ENCODE results near the gene UQCR10.

UQCR10 gene

DNA sequence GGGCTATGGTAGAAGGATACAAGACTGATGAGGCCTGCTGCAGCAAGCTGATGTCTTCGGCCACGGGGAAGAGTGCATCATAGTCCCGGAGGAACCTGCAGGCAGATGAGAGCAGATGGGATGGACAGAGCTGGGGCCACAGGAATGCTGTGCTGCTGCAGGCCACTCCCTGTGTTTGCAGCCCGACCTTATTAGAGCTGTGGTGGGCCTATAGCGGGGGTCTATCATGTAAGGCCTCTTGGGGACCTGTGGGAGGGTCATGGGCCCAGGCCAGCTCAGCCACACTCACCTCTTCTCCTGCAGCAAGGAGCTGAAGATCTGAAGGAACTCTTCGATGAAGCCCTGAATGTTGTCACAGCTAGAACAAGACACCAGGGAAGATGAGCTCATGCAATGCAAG is 39.0 kb downstream of the UQCR10 start:
- peaks cover 66% of the 10 kb centered on the region for H3K36me3 ChIP-seq (ENCODE audit: insufficient read depth, low read depth, low read length)
- no peak overlapping the region for H3K27ac ChIP-seq (ENCODE audit: low read length)
- H3K27me3 ChIP-seq (ENCODE audit: insufficient read depth, low read length) = no peaks in the 10 kb centered on the region
- H3K4me3 ChIP-seq (ENCODE audit: low read length) = no peak overlapping the region
- H3K9ac ChIP-seq (ENCODE audit: low read depth, low read length) = no peak overlapping the region
- 0 out of 2 replicates have a peak, but pooled peaks cover 1% of the 10 kb centered on the region for H3K4me1 ChIP-seq (ENCODE audit: insufficient read depth, low read length)
- no peaks in the 10 kb centered on the region for H3K9me3 ChIP-seq (ENCODE audit: insufficient read depth, low read depth, low read length)

DNA sequence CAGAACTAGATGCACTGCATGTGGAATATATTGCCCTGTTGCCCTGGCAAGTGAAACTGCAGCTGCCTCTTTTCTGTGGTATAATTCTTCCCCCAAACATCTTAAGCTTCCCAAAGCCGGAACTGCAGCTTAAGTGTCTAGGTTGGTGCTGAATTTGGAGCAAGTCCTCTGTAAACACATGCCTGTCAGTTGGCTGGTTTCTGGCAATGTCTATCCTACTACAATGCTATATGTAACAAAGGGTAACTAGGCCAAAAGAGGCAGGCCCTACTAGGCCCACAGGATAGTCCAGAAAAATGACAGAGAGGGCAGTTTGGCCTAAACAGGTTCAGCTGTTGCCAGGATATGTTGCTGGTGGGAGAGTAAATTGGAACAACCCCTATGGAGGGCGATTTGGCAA is 43.0 kb downstream of the UQCR10 start:
- H3K27me3 ChIP-seq (ENCODE audit: insufficient read depth, low read length) = no peaks in the 10 kb centered on the region
- no peak overlapping the region for H3K4me3 ChIP-seq (ENCODE audit: low read length)
- no peak overlapping the region for H3K27ac ChIP-seq (ENCODE audit: low read length)
- H3K4me1 ChIP-seq (ENCODE audit: insufficient read depth, low read length) = no peaks in the 10 kb centered on the region
- no peak overlapping the region for H3K9ac ChIP-seq (ENCODE audit: low read depth, low read length)
- H3K9me3 ChIP-seq (ENCODE audit: insufficient read depth, low read depth, low read length) = no peaks in the 10 kb centered on the region
- H3K36me3 ChIP-seq (ENCODE audit: insufficient read depth, low read depth, low read length) = peaks cover 80% of the 10 kb centered on the region

DNA sequence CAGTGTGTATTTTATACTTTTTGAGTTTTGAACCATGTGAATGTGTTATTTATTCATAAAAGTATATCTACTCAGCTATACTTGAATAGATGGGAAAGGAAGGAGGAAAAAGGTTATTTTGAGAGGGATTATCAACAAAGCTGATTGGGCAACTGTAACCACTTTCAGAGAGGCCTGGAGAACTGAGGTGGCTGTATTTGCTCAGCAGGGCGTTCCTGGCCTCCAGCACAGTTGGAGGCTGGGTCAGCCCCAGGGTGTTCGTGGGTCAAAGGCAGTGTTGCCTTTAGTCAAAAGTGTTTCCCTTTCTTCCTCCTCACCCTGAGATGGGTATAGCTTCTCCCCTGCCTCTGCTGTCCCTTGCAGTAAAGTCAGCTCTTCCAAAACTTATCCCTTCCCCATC is 44.2 kb downstream of the UQCR10 start:
- H3K27ac ChIP-seq (ENCODE audit: low read length) = no peak overlapping the region

GRCh38 chr22:29813126-29813525 is 46.0 kb downstream of the UQCR10 start:
- Histone ChIP-seq H3K9ac (ENCODE audit: low read depth, low read length) (no peak overlapping the region), H3K27ac (ENCODE audit: low read length) (no peak overlapping the region), H3K4me1 (ENCODE audit: insufficient read depth, low read length) (no peaks in the 10 kb centered on the region), H3K27me3 (ENCODE audit: insufficient read depth, low read length) (no peaks in the 10 kb centered on the region), H3K36me3 (ENCODE audit: insufficient read depth, low read depth, low read length) (peaks cover 68% of the 10 kb centered on the region), H3K9me3 (ENCODE audit: insufficient read depth, low read depth, low read length) (no peaks in the 10 kb centered on the region), H3K4me3 (ENCODE audit: low read length) (no peak overlapping the region)

More for the DNA sequence above, 44.2 kb downstream of the UQCR10 start:
- Histone ChIP-seq H3K4me3 (ENCODE audit: low read length) (no peak overlapping the region), H3K4me1 (ENCODE audit: insufficient read depth, low read length) (no peaks in the 10 kb centered on the region), H3K9me3 (ENCODE audit: insufficient read depth, low read depth, low read length) (no peaks in the 10 kb centered on the region), H3K9ac (ENCODE audit: low read depth, low read length) (no peak overlapping the region), H3K36me3 (ENCODE audit: insufficient read depth, low read depth, low read length) (peaks cover 79% of the 10 kb centered on the region), H3K27me3 (ENCODE audit: insufficient read depth, low read length) (no peaks in the 10 kb centered on the region)

- no peaks in the 10 kb centered on the region for H3K9me3 ChIP-seq (ENCODE audit: insufficient read depth, low read depth, low read length)
- H3K9ac ChIP-seq (ENCODE audit: low read depth, low read length) = no peak overlapping the region
- H3K27ac ChIP-seq (ENCODE audit: low read length) = no peak overlapping the region
- no peak overlapping the region for H3K4me3 ChIP-seq (ENCODE audit: low read length)
- H3K27me3 ChIP-seq (ENCODE audit: insufficient read depth, low read length) = no peaks in the 10 kb centered on the region
- peaks cover 66% of the 10 kb centered on the region for H3K36me3 ChIP-seq (ENCODE audit: insufficient read depth, low read depth, low read length)
- no peaks in the 10 kb centered on the region for H3K4me1 ChIP-seq (ENCODE audit: insufficient read depth, low read length)
Observed at GRCh38 chr22:29813563-29813962, 46.4 kb downstream of the UQCR10 start.

DNA sequence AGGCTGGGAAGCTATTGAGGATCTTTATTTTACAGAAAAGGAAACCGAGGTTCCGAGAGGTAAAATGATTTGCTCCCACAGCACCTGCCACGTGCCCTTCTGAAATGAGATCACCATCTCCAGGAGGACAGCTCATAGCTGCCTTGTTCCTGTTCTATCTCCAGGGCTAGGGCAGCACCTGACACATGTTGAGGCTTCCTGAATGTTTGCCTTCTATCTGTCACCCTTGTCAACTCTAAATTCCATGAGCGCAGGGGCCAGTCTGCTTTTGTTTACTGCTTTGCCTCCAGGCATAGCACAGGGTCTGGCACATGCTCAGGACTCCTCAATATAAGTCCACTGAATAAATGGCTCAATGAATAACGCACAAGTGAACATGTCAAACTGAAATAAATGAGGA is 46.8 kb downstream of the UQCR10 start:
- Histone ChIP-seq H3K9ac (ENCODE audit: low read depth, low read length) (no peak overlapping the region), H3K27me3 (ENCODE audit: insufficient read depth, low read length) (no peaks in the 10 kb centered on the region), H3K9me3 (ENCODE audit: insufficient read depth, low read depth, low read length) (no peaks in the 10 kb centered on the region), H3K36me3 (ENCODE audit: insufficient read depth, low read depth, low read length) (peaks cover 66% of the 10 kb centered on the region), H3K4me1 (ENCODE audit: insufficient read depth, low read length) (no peaks in the 10 kb centered on the region), H3K4me3 (ENCODE audit: low read length) (no peak overlapping the region), H3K27ac (ENCODE audit: low read length) (no peak overlapping the region)

GRCh38 chr22:29815580-29815979 is 48.4 kb downstream of the UQCR10 start:
- peaks cover 65% of the 10 kb centered on the region for H3K36me3 ChIP-seq (ENCODE audit: insufficient read depth, low read depth, low read length)

DNA sequence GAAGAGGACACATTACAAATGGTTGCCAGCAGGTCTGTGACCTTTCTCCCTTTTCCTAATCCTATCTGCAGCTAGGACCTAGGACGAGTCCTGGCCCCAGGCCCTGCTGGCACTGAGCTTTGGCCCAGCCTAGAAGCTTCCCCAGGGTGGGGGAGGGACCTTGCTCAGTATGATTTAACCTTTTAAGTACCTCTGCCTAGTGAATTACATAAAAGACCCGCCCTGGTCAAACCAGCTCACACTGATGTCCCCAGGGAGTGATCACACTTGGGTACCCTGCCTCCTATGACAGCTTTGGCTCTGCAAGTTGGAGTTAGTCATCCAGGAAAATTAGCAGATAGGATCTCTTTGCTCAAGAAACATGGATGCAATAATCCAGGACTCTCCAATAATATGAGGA is 49.0 kb downstream of the UQCR10 start:
- no peak overlapping the region for H3K4me3 ChIP-seq (ENCODE audit: low read length)
- H3K4me1 ChIP-seq (ENCODE audit: insufficient read depth, low read length) = no peaks in the 10 kb centered on the region
- no peak overlapping the region for H3K9ac ChIP-seq (ENCODE audit: low read depth, low read length)
- no peaks in the 10 kb centered on the region for H3K27me3 ChIP-seq (ENCODE audit: insufficient read depth, low read length)
- peaks cover 65% of the 10 kb centered on the region for H3K36me3 ChIP-seq (ENCODE audit: insufficient read depth, low read depth, low read length)
- no peak overlapping the region for H3K27ac ChIP-seq (ENCODE audit: low read length)
- H3K9me3 ChIP-seq (ENCODE audit: insufficient read depth, low read depth, low read length) = no peaks in the 10 kb centered on the region

More at GRCh38 chr22:29815580-29815979, 48.4 kb downstream of the UQCR10 start:
- H3K4me3 ChIP-seq (ENCODE audit: low read length) = no peak overlapping the region
- no peaks in the 10 kb centered on the region for H3K27me3 ChIP-seq (ENCODE audit: insufficient read depth, low read length)
- H3K4me1 ChIP-seq (ENCODE audit: insufficient read depth, low read length) = no peaks in the 10 kb centered on the region
- H3K27ac ChIP-seq (ENCODE audit: low read length) = no peak overlapping the region
- H3K9ac ChIP-seq (ENCODE audit: low read depth, low read length) = no peak overlapping the region
- no peaks in the 10 kb centered on the region for H3K9me3 ChIP-seq (ENCODE audit: insufficient read depth, low read depth, low read length)

GRCh38 chr22:29816539-29816938 is 49.4 kb downstream of the UQCR10 start:
- Histone ChIP-seq H3K9me3 (ENCODE audit: insufficient read depth, low read depth, low read length) (no peaks in the 10 kb centered on the region), H3K9ac (ENCODE audit: low read depth, low read length) (no peak overlapping the region), H3K36me3 (ENCODE audit: insufficient read depth, low read depth, low read length) (peaks cover 65% of the 10 kb centered on the region), H3K27ac (ENCODE audit: low read length) (no peak overlapping the region), H3K4me3 (ENCODE audit: low read length) (no peak overlapping the region), H3K4me1 (ENCODE audit: insufficient read depth, low read length) (no peaks in the 10 kb centered on the region), H3K27me3 (ENCODE audit: insufficient read depth, low read length) (no peaks in the 10 kb centered on the region)

- H3K9ac ChIP-seq (ENCODE audit: low read depth, low read length) = no peak overlapping the region
- H3K9me3 ChIP-seq (ENCODE audit: insufficient read depth, low read depth, low read length) = no peaks in the 10 kb centered on the region
- H3K36me3 ChIP-seq (ENCODE audit: insufficient read depth, low read depth, low read length) = peaks cover 65% of the 10 kb centered on the region
- no peaks in the 10 kb centered on the region for H3K4me1 ChIP-seq (ENCODE audit: insufficient read depth, low read length)
- no peak overlapping the region for H3K27ac ChIP-seq (ENCODE audit: low read length)
- no peak overlapping the region for H3K4me3 ChIP-seq (ENCODE audit: low read length)
- H3K27me3 ChIP-seq (ENCODE audit: insufficient read depth, low read length) = no peaks in the 10 kb centered on the region
Observed at GRCh38 chr22:29816980-29817379, 49.8 kb downstream of the UQCR10 start.

DNA sequence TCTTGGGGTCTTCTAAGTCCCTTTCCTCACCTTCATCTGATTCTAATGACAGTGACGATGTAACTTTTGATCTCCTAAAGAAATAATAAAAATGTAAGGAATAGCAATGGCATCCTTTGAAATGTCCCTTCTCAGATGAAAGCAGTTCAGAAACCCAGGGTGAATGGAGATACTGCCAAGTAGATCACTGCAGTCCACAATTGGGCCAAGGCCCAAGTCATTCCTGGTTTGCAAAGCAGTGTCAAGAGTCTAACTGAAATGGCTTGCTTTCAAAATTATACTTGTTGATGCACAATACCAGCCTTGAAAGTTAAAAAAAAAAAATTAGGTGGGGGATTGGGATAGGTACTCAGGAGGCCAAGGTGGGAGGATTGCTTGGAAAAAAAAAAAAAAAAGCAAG is 50.6 kb downstream of the UQCR10 start:
- Histone ChIP-seq H3K27ac (ENCODE audit: low read length) (no peak overlapping the region), H3K9ac (ENCODE audit: low read depth, low read length) (no peak overlapping the region), H3K36me3 (ENCODE audit: insufficient read depth, low read depth, low read length) (peaks cover 61% of the 10 kb centered on the region), H3K4me3 (ENCODE audit: low read length) (no peak overlapping the region), H3K9me3 (ENCODE audit: insufficient read depth, low read depth, low read length) (no peaks in the 10 kb centered on the region), H3K4me1 (ENCODE audit: insufficient read depth, low read length) (no peaks in the 10 kb centered on the region), H3K27me3 (ENCODE audit: insufficient read depth, low read length) (no peaks in the 10 kb centered on the region)

DNA sequence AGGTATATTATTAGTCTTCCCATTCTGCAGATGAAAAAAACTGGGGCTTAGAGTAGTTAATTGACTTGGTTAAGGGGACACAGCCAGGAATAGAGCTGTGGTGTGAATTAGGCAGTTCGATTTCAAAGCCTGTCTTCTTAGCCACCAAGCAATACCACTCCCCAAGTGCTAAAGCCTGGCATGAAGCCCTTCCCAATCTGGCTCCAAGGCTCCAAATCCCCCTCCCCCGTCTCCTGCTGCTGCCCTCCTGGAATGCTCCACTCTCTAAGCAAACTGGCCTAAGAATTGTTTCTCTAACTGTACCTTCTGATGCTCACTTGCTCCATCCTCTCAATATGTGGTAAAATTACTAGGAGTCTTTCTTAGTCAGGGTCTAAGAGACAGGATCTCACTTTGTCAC is 52.3 kb downstream of the UQCR10 start:
- Histone ChIP-seq H3K9me3 (ENCODE audit: insufficient read depth, low read depth, low read length) (no peaks in the 10 kb centered on the region), H3K27ac (ENCODE audit: low read length) (no peak overlapping the region), H3K36me3 (ENCODE audit: insufficient read depth, low read depth, low read length) (peaks cover 59% of the 10 kb centered on the region), H3K9ac (ENCODE audit: low read depth, low read length) (no peak overlapping the region), H3K4me3 (ENCODE audit: low read length) (no peak overlapping the region), H3K4me1 (ENCODE audit: insufficient read depth, low read length) (no peaks in the 10 kb centered on the region), H3K27me3 (ENCODE audit: insufficient read depth, low read length) (no peaks in the 10 kb centered on the region)
